CD4-positive, alpha-beta T cell treated with Interferon alpha-2 for 1 hour (primary cell): Measurements from ENCODE around the gene TMEM40.
"Not testable (repeated sequence)": the region's sequence is repeated elsewhere in the genome, so short reads cannot be mapped to it uniquely, and the experiment has no call there.

Experiments
- DNase-seq, 2 donors: peaks; one replicate each; pipeline ENCODE4 v3.0.0-alpha.2; 2020 to 2022

The TMEM40 gene

GRCh38 chr3:12748477-12748876 lies 10.6 kb downstream of the TMEM40 start:
- DNase-seq, result no peak

- no peak for DNase-seq
Observed at GRCh38 chr3:12746419-12746818, 12.6 kb downstream of the TMEM40 start.

- no peak for DNase-seq
Observed at GRCh38 chr3:12744326-12744725, 14.7 kb downstream of the TMEM40 start.

GRCh38 chr3:12743583-12743982 lies 15.5 kb downstream of the TMEM40 start:
- no peak for DNase-seq

GRCh38 chr3:12742330-12743107 lies 16.5 kb downstream of the TMEM40 start:
- no peak for DNase-seq

- no peak for DNase-seq
Observed at GRCh38 chr3:12741209-12741608, 17.9 kb downstream of the TMEM40 start.

- DNase-seq, result no peak
Observed at GRCh38 chr3:12737833-12738232, 21.2 kb downstream of the TMEM40 start.

- DNase-seq, result no peak
Observed at GRCh38 chr3:12737319-12737718, 21.7 kb downstream of the TMEM40 start.

- DNase-seq, result no peak
Observed at GRCh38 chr3:12734960-12735359, 24.1 kb downstream of the TMEM40 start.

- DNase-seq, result no peak
Observed at GRCh38 chr3:12733566-12733965, 25.5 kb downstream of the TMEM40 start.

- no peak for DNase-seq
Observed at GRCh38 chr3:12730506-12731242, 28.4 kb downstream of the TMEM40 start.

GRCh38 chr3:12729051-12729651 lies 29.9 kb downstream of the TMEM40 start:
- no peak for DNase-seq

GRCh38 chr3:12727937-12728336 lies 31.1 kb downstream of the TMEM40 start:
- DNase-seq, result no peak

- no peak for DNase-seq
Observed at GRCh38 chr3:12727481-12727880, 31.6 kb downstream of the TMEM40 start.

- DNase-seq, result no peak
Observed at GRCh38 chr3:12725436-12725835, 33.6 kb downstream of the TMEM40 start.

- DNase-seq, result no peak
Observed at GRCh38 chr3:12724794-12725193, 34.3 kb downstream of the TMEM40 start.

- DNase-seq, result not testable (repeated sequence)
Observed at GRCh38 chr3:12723362-12723761, 35.7 kb downstream of the TMEM40 start.

GRCh38 chr3:12722226-12722625 lies 36.8 kb downstream of the TMEM40 start:
- no peak for DNase-seq

GRCh38 chr3:12719984-12720898 lies 38.8 kb downstream of the TMEM40 start:
- peak; percentile 77 to 85 for DNase-seq

GRCh38 chr3:12719541-12719940 lies 39.5 kb downstream of the TMEM40 start:
- no peak for DNase-seq

- DNase-seq, result no peak
Observed at GRCh38 chr3:12716605-12717151, 42.4 kb downstream of the TMEM40 start.

- no peak for DNase-seq
Observed at GRCh38 chr3:12714278-12714677, 44.8 kb downstream of the TMEM40 start.

- no peak for DNase-seq
Observed at GRCh38 chr3:12710062-12710461, 49.0 kb downstream of the TMEM40 start.
